D721Med (cell line): ENCODE results near the gene FOXL3.
"Not testable (repeated sequence)": the region's sequence is repeated elsewhere in the genome, so short reads cannot be mapped to it uniquely, and the experiment has no call there.

ENCODE experiments used
- DNase-seq: peaks from one replicate; pipeline ENCODE4 v3.0.0; 2011; ENCODE audit warnings: low spot score; ENCODE audit not compliant: insufficient read length
- FAIRE-seq: peaks from 2 replicates; lab custom pipeline; 2011; peaks lifted over from hg19 to GRCh38; lab: Jason Lieb, UNC
- TF ChIP-seq, protein P1 (sequence below): IDR thresholded peaks from 2 replicates; pipeline ENCODE4 v1.5.1; 2012; ENCODE audit warnings: mild to moderate bottlenecking, control low read depth; ENCODE audit not compliant: insufficient read depth; ENCODE audit errors: missing control alignments

Gene FOXL3

GRCh38 chr7:296373-296945, 6.5 kb downstream of the FOXL3 start:
- DNase-seq = no peak
- FAIRE-seq = no peak
- TF ChIP-seq, protein P1, sequence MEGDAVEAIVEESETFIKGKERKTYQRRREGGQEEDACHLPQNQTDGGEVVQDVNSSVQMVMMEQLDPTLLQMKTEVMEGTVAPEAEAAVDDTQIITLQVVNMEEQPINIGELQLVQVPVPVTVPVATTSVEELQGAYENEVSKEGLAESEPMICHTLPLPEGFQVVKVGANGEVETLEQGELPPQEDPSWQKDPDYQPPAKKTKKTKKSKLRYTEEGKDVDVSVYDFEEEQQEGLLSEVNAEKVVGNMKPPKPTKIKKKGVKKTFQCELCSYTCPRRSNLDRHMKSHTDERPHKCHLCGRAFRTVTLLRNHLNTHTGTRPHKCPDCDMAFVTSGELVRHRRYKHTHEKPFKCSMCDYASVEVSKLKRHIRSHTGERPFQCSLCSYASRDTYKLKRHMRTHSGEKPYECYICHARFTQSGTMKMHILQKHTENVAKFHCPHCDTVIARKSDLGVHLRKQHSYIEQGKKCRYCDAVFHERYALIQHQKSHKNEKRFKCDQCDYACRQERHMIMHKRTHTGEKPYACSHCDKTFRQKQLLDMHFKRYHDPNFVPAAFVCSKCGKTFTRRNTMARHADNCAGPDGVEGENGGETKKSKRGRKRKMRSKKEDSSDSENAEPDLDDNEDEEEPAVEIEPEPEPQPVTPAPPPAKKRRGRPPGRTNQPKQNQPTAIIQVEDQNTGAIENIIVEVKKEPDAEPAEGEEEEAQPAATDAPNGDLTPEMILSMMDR = no peak

DNA sequence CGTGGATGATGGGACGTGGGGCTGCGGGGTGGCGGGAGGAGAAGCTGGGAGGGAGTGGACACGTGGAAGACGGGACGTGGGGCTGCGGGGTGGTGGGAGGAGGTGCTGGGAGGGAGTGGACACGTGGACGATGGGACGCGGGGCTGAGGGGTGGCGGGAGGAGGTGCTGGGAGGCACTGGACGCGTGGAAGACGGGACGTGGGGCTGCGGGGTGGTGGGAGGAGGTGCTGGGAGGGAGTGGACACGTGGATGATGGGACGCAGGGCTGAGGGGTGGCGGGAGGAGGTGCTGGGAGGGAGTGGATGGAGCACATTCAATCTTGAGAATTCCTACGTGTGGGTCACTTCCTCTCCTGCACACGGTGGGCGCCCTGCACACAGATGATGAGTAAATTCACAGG, 7.2 kb downstream of the FOXL3 start:
- FAIRE-seq = not testable (repeated sequence)

DNA sequence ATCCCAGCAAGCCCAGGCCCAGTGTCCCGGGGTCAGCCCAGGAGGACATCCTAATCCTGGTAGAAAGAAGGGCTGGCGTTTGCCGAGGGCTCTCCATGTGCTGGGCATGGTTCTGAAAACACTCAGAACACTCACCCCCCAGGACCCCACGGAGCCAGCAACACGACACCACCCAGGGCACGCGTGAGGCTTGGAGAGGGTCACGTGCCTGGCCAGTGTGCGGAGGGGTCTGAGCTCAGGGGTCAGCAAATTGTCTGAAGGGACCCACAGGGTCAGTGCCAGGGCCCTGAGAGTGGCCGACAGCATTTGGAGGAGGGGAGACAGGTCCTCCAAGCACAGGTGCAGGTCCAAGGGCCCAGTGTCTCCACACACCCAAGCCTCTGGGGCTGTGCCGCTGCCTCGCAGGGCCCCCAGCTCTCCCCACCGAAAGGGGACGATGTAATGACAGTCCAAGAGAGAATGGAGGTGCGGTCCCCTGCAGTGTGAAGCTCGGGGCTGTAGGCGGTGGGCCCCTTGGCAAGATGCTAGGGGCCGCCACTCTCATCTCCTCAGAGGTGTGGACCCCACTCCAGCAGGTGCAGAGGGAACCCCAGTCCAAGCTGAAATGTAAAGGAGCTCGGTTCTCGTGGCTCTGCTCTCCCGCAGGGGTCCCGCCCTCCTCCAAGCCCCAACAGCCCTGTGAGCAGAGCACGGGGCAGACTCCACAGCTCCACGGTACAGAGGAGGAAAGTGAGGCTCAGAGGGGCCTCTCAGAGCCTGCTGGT, 7.8 kb downstream of the FOXL3 start:
- DNase-seq (no peak), FAIRE-seq (no peak)
- TF ChIP-seq, protein P1 = no peak

More for the DNA sequence above, 7.2 kb downstream of the FOXL3 start:
- not testable (repeated sequence) for DNase-seq

DNA sequence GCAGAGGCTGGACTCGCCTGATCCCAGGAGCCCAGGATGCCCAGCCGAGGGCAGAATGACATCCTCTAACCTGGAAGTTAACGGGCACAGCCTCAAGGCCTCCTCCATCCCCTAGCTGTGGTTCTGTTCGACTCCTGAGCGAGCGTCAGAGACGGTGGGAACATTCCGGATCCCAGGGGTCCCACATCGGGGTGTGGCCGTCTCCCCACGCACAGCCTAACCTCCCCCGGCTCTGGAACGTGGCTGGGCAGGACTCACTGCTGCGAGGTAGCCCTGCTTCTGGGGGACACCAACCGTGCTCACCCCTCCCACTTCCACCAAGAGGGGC, 8.4 kb downstream of the FOXL3 start:
- TF ChIP-seq, protein P1 = no peak
- DNase-seq (no peak), FAIRE-seq (no peak)

GRCh38 chr7:298743-299142, 8.8 kb downstream of the FOXL3 start:
- no peak for FAIRE-seq
- no peak for DNase-seq
- TF ChIP-seq, protein P1 = no peak

- DNase-seq = no peak
- TF ChIP-seq, protein P1 = no peak
- FAIRE-seq = no peak
These were observed 9.2 kb downstream of the FOXL3 start for GRCh38 chr7:299169-299568.

- no peak for FAIRE-seq
- no peak for DNase-seq
- TF ChIP-seq, protein P1 = no peak
These were observed 9.7 kb downstream of the FOXL3 start for GRCh38 chr7:299628-300027.

DNA sequence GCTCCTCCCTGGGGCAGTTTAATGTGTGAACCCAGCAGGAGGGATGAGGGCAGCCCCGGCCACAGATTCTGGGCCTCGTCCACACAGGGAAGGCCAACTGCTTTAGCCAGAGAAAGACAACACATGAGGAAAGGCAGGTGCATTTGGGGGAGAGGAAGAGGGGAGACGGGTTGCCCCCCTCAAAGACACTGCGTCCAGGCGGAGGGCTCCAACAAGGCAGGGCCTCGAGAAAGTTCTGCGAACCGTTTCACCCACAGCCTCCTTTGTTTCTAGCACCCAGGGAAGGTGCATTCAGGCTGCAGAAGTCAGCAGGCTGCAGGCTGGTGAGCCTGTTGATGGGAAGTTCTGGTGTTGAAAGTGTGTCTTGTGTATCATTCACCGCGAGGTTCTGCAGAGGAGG, 10.1 kb downstream of the FOXL3 start:
- TF ChIP-seq, protein P1 = no peak
- DNase-seq = no peak
- FAIRE-seq = no peak
